ENCODE measurements around the gene PELI3.

PELI3 gene

DNA sequence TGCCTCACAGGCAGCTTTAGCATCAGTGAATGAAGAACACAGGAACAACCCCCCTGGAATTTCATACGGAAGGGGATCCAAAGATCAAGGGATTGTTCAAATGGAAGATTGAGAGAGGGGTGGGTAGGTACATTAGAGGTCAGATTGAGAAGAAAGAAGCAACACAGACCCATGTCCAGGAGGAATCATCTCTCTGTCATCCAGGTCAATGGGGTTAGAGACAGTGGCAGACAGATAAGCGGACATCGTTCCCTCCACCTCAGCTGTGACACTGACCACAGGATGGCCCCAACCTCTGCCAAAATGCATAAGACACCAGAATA lies 47.8 kb upstream of the PELI3 start:
- no peak overlapping the region for H2AFZ ChIP-seq (ENCODE audit: low read length)
- H3K9me3 ChIP-seq (ENCODE audit: low read length), result no peaks in the 10 kb centered on the region
- no peaks in the 10 kb centered on the region for H3K27me3 ChIP-seq (ENCODE audit: insufficient read depth, low read length)
- no peaks in the 10 kb centered on the region for H3K9me2 ChIP-seq (ENCODE audit: low read depth, low read length)
- H3K36me3 ChIP-seq (ENCODE audit: insufficient read depth, low read length), result no peaks in the 10 kb centered on the region
- TF ChIP-seq EZH2 (IDR thresholded peaks at IDR 0.05; ENCODE audit: borderline replicate concordance, low read length), result no peak
- TF ChIP-seq, protein P1, sequence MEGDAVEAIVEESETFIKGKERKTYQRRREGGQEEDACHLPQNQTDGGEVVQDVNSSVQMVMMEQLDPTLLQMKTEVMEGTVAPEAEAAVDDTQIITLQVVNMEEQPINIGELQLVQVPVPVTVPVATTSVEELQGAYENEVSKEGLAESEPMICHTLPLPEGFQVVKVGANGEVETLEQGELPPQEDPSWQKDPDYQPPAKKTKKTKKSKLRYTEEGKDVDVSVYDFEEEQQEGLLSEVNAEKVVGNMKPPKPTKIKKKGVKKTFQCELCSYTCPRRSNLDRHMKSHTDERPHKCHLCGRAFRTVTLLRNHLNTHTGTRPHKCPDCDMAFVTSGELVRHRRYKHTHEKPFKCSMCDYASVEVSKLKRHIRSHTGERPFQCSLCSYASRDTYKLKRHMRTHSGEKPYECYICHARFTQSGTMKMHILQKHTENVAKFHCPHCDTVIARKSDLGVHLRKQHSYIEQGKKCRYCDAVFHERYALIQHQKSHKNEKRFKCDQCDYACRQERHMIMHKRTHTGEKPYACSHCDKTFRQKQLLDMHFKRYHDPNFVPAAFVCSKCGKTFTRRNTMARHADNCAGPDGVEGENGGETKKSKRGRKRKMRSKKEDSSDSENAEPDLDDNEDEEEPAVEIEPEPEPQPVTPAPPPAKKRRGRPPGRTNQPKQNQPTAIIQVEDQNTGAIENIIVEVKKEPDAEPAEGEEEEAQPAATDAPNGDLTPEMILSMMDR (IDR thresholded peaks at IDR 0.05; ENCODE audit: low read length), result no peak
- H3F3A ChIP-seq (ENCODE audit: insufficient read depth, low read length), result no peaks in the 10 kb centered on the region; the same call in 1 of the 2 replicates
- no peak overlapping the region for H3K9ac ChIP-seq (ENCODE audit: low read length)
- H3K4me2 ChIP-seq (ENCODE audit: low read length), result no peak overlapping the region
- H3K27ac ChIP-seq (ENCODE audit: low read depth, low read length, poor library complexity, severe bottlenecking), result no peak overlapping the region
- no peak overlapping the region for H3K4me3 ChIP-seq (ENCODE audit: low read depth, low read length, poor library complexity, severe bottlenecking)
- H3K4me1 ChIP-seq (ENCODE audit: insufficient read depth, low read length, severe bottlenecking), result no peaks in the 10 kb centered on the region
- H4K20me1 ChIP-seq (ENCODE audit: insufficient read depth, low read length), result no peaks in the 10 kb centered on the region
- no peaks in the 10 kb centered on the region for H3K79me2 ChIP-seq (ENCODE audit: insufficient read depth, low read length)

DNA sequence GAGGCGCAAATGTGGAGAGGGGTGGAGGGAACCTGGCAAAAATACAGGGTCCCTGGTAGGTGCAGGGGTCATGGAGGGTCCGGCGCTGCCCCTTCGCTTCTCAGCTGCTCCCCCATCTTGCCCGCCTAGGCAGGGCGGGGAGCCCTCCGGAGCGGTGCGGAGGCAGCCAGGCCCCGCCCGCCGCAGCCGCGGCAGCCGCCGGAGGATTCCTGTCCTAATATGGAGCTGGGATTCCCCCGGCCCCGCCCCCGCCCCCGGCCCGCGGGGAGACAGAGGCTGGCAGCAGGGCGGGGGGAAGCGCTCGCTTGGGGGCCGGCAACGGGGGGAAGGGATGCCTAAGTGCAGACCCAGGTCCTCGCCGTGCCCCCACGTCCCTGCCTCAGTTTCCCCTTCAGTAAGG lies 46.9 kb upstream of the PELI3 start:
- Histone ChIP-seq H3K9ac (ENCODE audit: low read length) (no peak overlapping the region), H3K9me3 (ENCODE audit: low read length) (no peaks in the 10 kb centered on the region), H4K20me1 (ENCODE audit: insufficient read depth, low read length) (no peaks in the 10 kb centered on the region), H3K27me3 (ENCODE audit: insufficient read depth, low read length) (no peaks in the 10 kb centered on the region), H3K9me2 (ENCODE audit: low read depth, low read length) (no peaks in the 10 kb centered on the region), H3K4me2 (ENCODE audit: low read length) (no peak overlapping the region), H3K4me3 (ENCODE audit: low read depth, low read length, poor library complexity, severe bottlenecking) (no peak overlapping the region), H3F3A (ENCODE audit: insufficient read depth, low read length) (no peaks in the 10 kb centered on the region; the same call in 1 of the 2 replicates), H3K79me2 (ENCODE audit: insufficient read depth, low read length) (no peaks in the 10 kb centered on the region), H3K4me1 (ENCODE audit: insufficient read depth, low read length, severe bottlenecking) (no peaks in the 10 kb centered on the region), H2AFZ (ENCODE audit: low read length) (no peak overlapping the region), H3K36me3 (ENCODE audit: insufficient read depth, low read length) (no peaks in the 10 kb centered on the region), H3K27ac (ENCODE audit: low read depth, low read length, poor library complexity, severe bottlenecking) (no peak overlapping the region)
- TF ChIP-seq, protein P1 (IDR thresholded peaks at IDR 0.05; ENCODE audit: low read length), result no peak
- TF ChIP-seq EZH2 (IDR thresholded peaks at IDR 0.05; ENCODE audit: borderline replicate concordance, low read length), result no peak

DNA sequence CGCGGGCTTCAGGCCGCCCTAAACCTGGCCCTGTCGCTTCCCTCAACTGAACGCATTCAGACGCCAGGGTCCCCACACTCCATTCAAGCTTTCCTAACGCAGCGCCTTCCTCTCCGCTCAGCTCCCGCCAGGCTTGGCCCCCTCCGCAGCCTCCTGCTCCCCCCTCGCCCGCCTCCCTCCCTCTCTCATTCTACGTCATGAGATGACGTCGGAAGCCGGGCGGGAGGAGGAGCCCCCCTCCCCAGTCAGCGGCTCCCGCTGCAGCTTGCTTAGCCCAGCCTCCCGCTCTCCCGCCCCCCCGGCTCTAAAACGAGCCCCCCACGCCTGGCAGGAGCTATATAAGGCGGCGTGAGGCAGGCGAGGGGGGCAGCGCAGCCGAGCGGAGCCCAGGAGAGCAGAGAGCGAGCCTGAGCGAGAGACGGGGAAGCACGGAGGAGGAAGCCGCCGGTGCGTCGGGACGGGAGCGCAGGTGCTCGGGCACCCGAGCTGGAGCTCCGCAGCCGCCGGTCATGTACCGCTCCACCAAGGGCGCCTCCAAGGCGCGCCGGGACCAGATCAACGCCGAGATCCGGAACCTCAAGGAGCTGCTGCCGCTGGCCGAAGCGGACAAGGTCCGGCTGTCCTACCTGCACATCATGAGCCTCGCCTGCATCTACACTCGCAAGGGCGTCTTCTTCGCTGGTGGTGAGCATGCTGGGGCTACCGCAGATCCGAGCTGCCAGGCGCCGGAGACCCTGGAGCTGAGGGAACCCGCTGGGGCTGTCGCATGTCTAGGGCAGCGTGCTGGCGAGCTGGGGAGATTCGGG lies 45.8 kb upstream of the PELI3 start, which contains the start of gene NPAS4:
NPAS4 (plus strand) TSS at position 365 of the 806 bp plus-strand sequence; CDS start at position 510, 145 bp downstream.
- Histone ChIP-seq H3K9ac (ENCODE audit: low read length) (no peak within 1 kb of the TSS), H3K9me2 (ENCODE audit: low read depth, low read length) (no peaks in the 10 kb centered on the region), H3K27ac (ENCODE audit: low read depth, low read length, poor library complexity, severe bottlenecking) (no peak within 1 kb of the TSS), H3K27me3 (ENCODE audit: insufficient read depth, low read length) (no peaks in the 10 kb centered on the region), H2AFZ (ENCODE audit: low read length) (no peak within 1 kb of the TSS), H3F3A (ENCODE audit: insufficient read depth, low read length) (no peaks in the 10 kb centered on the region; the same call in 1 of the 2 replicates), H3K9me3 (ENCODE audit: low read length) (no peaks in the 10 kb centered on the region), H3K4me1 (ENCODE audit: insufficient read depth, low read length, severe bottlenecking) (no peaks in the 10 kb centered on the region), H3K4me3 (ENCODE audit: low read depth, low read length, poor library complexity, severe bottlenecking) (no peak within 1 kb of the TSS), H4K20me1 (ENCODE audit: insufficient read depth, low read length) (no peaks in the 10 kb centered on the region), H3K4me2 (ENCODE audit: low read length) (no peak within 1 kb of the TSS), H3K79me2 (ENCODE audit: insufficient read depth, low read length) (no peaks in the 10 kb centered on the region), H3K36me3 (ENCODE audit: insufficient read depth, low read length) (no peaks in the 10 kb centered on the region)
- TF ChIP-seq EZH2 (IDR thresholded peaks at IDR 0.05; ENCODE audit: borderline replicate concordance, low read length), result no peak
- TF ChIP-seq, protein P1 (IDR thresholded peaks at IDR 0.05; ENCODE audit: low read length), result no peak

Data from OCI-LY1 (cell line).